Loucy (cell line): ENCODE data around the gene RIPPLY2.

Source experiments
- H2AFZ ChIP-seq: fragments of 200-600 bp; sonication (generic); 2 replicates; pipeline ENCODE4 v1.6.0; 2016; ENCODE audit warnings: antibody characterized with exemption, mild to moderate bottlenecking, low read length, moderate library complexity
- H3F3A ChIP-seq: fragments of 200-600 bp; 2 replicates; pipeline ENCODE4 v1.6.0; 2016; ENCODE audit warnings: antibody characterized with exemption, low read depth, mild to moderate bottlenecking
- H3K27me3 ChIP-seq: fragments of 200-600 bp; sonication (generic); 2 replicates; pipeline ENCODE4 v1.6.1; 2014; ENCODE audit warnings: low read length, mild to moderate bottlenecking; ENCODE audit not compliant: insufficient read depth, poor library complexity, severe bottlenecking
- H3K36me3 ChIP-seq: fragments of 200-600 bp; sonication (generic); 2 replicates; pipeline ENCODE4 v1.6.1; 2016; ENCODE audit warnings: low read length; ENCODE audit not compliant: insufficient read depth
- H3K4me1 ChIP-seq: fragments of 200-600 bp; sonication (generic); 2 replicates; pipeline ENCODE4 v1.5.1; 2014; ENCODE audit warnings: low read length, mild to moderate bottlenecking; ENCODE audit not compliant: insufficient read depth, poor library complexity, severe bottlenecking
- H3K4me2 ChIP-seq: fragments of 200-600 bp; sonication (generic); 2 replicates; pipeline ENCODE4 v1.6.0; 2014; ENCODE audit warnings: antibody characterized with exemption, low read length, low read depth, mild to moderate bottlenecking; ENCODE audit not compliant: poor library complexity, severe bottlenecking
- H3K4me3 ChIP-seq: fragments of 200-600 bp; sonication (generic); 2 replicates; pipeline ENCODE4 v1.5.1; 2014; ENCODE audit warnings: low read length, mild to moderate bottlenecking, mixed read lengths; ENCODE audit not compliant: poor library complexity, severe bottlenecking
- H3K79me2 ChIP-seq: fragments of 200-600 bp; sonication (generic); 2 replicates; pipeline ENCODE4 v1.6.1; 2014; ENCODE audit warnings: low read length; ENCODE audit not compliant: insufficient read depth
- H3K9ac ChIP-seq: fragments of 200-600 bp; sonication (generic); 2 replicates; pipeline ENCODE4 v1.6.0; 2014; ENCODE audit warnings: mild to moderate bottlenecking, low read depth, low read length, moderate library complexity; ENCODE audit not compliant: poor library complexity, severe bottlenecking
- H3K9me2 ChIP-seq: fragments of 200-600 bp; sonication (generic); replicated peaks from 2 replicates; pipeline ENCODE4 v1.6.1; 2016; ENCODE audit warnings: low read depth, low read length, mixed read lengths
- H3K9me3 ChIP-seq: fragments of 200-600 bp; sonication (generic); 2 replicates; pipeline ENCODE4 v1.6.1; 2014; ENCODE audit warnings: mild to moderate bottlenecking, antibody characterized with exemption, low read length, low read depth; ENCODE audit not compliant: insufficient read depth
- H4K20me1 ChIP-seq: fragments of 200-600 bp; sonication (generic); 2 replicates; pipeline ENCODE4 v1.6.0; 2014; ENCODE audit warnings: antibody characterized with exemption, low read length, mild to moderate bottlenecking; ENCODE audit not compliant: insufficient read depth, poor library complexity, severe bottlenecking
- CTCF ChIP-seq: fragments of 200-600 bp; sonication (generic); conservative IDR thresholded peaks from 2 replicates; pipeline ENCODE4 v1.5.1; 2014; ENCODE audit warnings: mild to moderate bottlenecking, antibody characterized with exemption, low read length
- EZH2phosphoT487 ChIP-seq: fragments of 200-600 bp; IDR thresholded peaks from 2 replicates; pipeline ENCODE4 v1.6.1; 2018; ENCODE audit warnings: antibody characterized with exemption, mild to moderate bottlenecking, moderate library complexity, borderline replicate concordance

Gene RIPPLY2

GRCh38 chr6:83883240-83883639 lies 30.1 kb downstream of the RIPPLY2 start:
- H2AFZ ChIP-seq, result no peak overlapping the region
- peaks cover 11% of the 10 kb centered on the region for H4K20me1 ChIP-seq
- peaks cover 59% of the 10 kb centered on the region for H3K79me2 ChIP-seq
- H3K27me3 ChIP-seq, result no peaks in the 10 kb centered on the region
- peaks cover 13% of the 10 kb centered on the region for H3K4me1 ChIP-seq
- no peak for TF ChIP-seq CTCF
- no peak for TF ChIP-seq EZH2phosphoT487
- H3K4me3 ChIP-seq, result no peak overlapping the region
- no peaks in the 10 kb centered on the region for H3F3A ChIP-seq
- H3K9me2 ChIP-seq, result no peaks in the 10 kb centered on the region
- H3K36me3 ChIP-seq, result no peaks in the 10 kb centered on the region
- no peaks in the 10 kb centered on the region for H3K9me3 ChIP-seq
- H3K9ac ChIP-seq, result no peak overlapping the region
- no peak overlapping the region for H3K4me2 ChIP-seq

- Histone ChIP-seq H3K79me2 (peaks cover 47% of the 10 kb centered on the region), H3K4me3 (peak overlapping the region; percentile 27), H3K9ac (no peak overlapping the region), H4K20me1 (peaks cover 8% of the 10 kb centered on the region), H3K27me3 (no peaks in the 10 kb centered on the region), H2AFZ (no peak overlapping the region), H3K36me3 (no peaks in the 10 kb centered on the region), H3K9me2 (no peaks in the 10 kb centered on the region), H3K9me3 (no peaks in the 10 kb centered on the region; the same call in 1 of the 2 replicates), H3K4me1 (peaks cover 9% of the 10 kb centered on the region), H3K4me2 (peak overlapping the region; percentile 55), H3F3A (no peaks in the 10 kb centered on the region)
- TF ChIP-seq EZH2phosphoT487 (no peak), CTCF (peak; percentile 84)
Observed at GRCh38 chr6:83884523-83884922, 31.4 kb downstream of the RIPPLY2 start.

GRCh38 chr6:83885984-83886383 lies 32.8 kb downstream of the RIPPLY2 start:
- Histone ChIP-seq H3K36me3 (no peaks in the 10 kb centered on the region; the same call in 1 of the 2 replicates), H3K4me2 (no peak overlapping the region), H3K9me2 (no peaks in the 10 kb centered on the region), H3K9me3 (no peaks in the 10 kb centered on the region; the same call in 1 of the 2 replicates), H3K79me2 (peaks cover 37% of the 10 kb centered on the region), H3K27me3 (no peaks in the 10 kb centered on the region), H3F3A (no peaks in the 10 kb centered on the region), H3K4me3 (no peak overlapping the region), H3K4me1 (peaks cover 9% of the 10 kb centered on the region), H4K20me1 (peaks cover 3% of the 10 kb centered on the region), H2AFZ (no peak overlapping the region), H3K9ac (no peak overlapping the region)
- TF ChIP-seq EZH2phosphoT487 (no peak), CTCF (no peak)
